Measurements from ENCODE around the gene SEC22C.

Gene SEC22C

GRCh38 chr3:42501681-42502428 is 79.9 kb downstream of the SEC22C start:
- TF ChIP-seq CTCF (IDR thresholded peaks at IDR 0.05) = no peak

- TF ChIP-seq CTCF (IDR thresholded peaks at IDR 0.05) = no peak
Measured at GRCh38 chr3:42501321-42501680, 80.5 kb downstream of the SEC22C start.

- TF ChIP-seq CTCF (IDR thresholded peaks at IDR 0.05) = no peak
Measured at GRCh38 chr3:42500909-42501308, 80.9 kb downstream of the SEC22C start.

- TF ChIP-seq CTCF (IDR thresholded peaks at IDR 0.05) = no peak
Measured at GRCh38 chr3:42500091-42500490, 81.7 kb downstream of the SEC22C start.

- no peak for TF ChIP-seq CTCF (IDR thresholded peaks at IDR 0.05)
Measured at GRCh38 chr3:42499478-42499871, 82.3 kb downstream of the SEC22C start.

- no peak for TF ChIP-seq CTCF (IDR thresholded peaks at IDR 0.05)
Measured at GRCh38 chr3:42498791-42499477, 82.8 kb downstream of the SEC22C start.

- no peak for TF ChIP-seq CTCF (IDR thresholded peaks at IDR 0.05)
Measured at GRCh38 chr3:42498034-42498433, 83.7 kb downstream of the SEC22C start.
